ENCODE data around the gene SLC35G4.
A peak's percentile ranks its signal among the peaks of the same experiment; 100 is the strongest.
"Not testable (repeated sequence)": the region's sequence is repeated elsewhere in the genome, so short reads cannot be mapped to it uniquely, and the experiment has no call there.

Gene SLC35G4

DNA sequence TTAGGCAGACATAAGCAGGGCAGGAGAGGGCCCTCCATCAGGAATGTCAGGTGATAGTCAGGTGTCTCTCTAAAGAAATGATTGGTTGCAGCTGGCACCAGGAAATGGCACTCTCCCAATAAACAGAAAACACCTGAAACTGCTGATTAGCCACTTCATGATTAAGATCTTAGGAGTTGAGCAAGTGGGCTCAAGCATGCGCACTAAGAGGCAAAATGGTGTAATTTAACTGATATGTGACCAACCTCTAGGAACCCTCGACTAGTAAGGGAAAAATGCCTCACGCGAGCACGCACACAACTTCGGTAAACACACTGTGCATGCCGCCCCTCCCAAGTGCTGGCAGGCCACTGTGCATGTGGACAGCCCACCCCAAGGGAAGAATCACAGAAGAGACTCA, 23.8 kb upstream of the SLC35G4 start:
- TF ChIP-seq, protein P1, sequence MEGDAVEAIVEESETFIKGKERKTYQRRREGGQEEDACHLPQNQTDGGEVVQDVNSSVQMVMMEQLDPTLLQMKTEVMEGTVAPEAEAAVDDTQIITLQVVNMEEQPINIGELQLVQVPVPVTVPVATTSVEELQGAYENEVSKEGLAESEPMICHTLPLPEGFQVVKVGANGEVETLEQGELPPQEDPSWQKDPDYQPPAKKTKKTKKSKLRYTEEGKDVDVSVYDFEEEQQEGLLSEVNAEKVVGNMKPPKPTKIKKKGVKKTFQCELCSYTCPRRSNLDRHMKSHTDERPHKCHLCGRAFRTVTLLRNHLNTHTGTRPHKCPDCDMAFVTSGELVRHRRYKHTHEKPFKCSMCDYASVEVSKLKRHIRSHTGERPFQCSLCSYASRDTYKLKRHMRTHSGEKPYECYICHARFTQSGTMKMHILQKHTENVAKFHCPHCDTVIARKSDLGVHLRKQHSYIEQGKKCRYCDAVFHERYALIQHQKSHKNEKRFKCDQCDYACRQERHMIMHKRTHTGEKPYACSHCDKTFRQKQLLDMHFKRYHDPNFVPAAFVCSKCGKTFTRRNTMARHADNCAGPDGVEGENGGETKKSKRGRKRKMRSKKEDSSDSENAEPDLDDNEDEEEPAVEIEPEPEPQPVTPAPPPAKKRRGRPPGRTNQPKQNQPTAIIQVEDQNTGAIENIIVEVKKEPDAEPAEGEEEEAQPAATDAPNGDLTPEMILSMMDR (IDR thresholded peaks at IDR 0.05; ENCODE audit: extremely low read depth, insufficient read depth, missing control alignments) = no peak
- no peak for DNase-seq (ENCODE audit: low spot score)
- in situ Hi-C loops (cut with MboI; ENCODE audit: low pct_unique_long_range_greater_than_20kb, low sequenced_read_pairs, unreplicated experiment) = no loop called here

DNA sequence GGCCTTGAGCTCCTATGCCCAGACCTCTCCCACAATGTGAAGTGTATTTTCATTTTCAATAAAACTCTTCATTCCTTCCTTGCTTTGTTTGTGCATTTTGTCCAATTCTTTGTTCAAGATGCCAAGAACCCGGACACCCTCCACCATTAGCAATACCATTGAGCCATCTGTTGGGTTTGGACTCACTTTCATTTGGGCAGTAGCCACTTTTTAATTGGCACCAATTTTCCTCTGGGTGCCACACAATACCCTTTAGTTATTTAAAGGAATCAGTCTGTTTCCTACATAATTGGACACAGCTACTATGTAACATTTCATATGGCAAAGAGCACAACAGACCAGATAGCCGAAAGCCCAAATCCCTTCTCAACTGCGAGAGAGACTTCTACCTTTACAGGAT, 22.5 kb upstream of the SLC35G4 start:
- TF ChIP-seq, protein P1 (IDR thresholded peaks at IDR 0.05; ENCODE audit: extremely low read depth, insufficient read depth, missing control alignments) = no peak
- in situ Hi-C loops (cut with MboI; ENCODE audit: low pct_unique_long_range_greater_than_20kb, low sequenced_read_pairs, unreplicated experiment) = no loop called here

DNA sequence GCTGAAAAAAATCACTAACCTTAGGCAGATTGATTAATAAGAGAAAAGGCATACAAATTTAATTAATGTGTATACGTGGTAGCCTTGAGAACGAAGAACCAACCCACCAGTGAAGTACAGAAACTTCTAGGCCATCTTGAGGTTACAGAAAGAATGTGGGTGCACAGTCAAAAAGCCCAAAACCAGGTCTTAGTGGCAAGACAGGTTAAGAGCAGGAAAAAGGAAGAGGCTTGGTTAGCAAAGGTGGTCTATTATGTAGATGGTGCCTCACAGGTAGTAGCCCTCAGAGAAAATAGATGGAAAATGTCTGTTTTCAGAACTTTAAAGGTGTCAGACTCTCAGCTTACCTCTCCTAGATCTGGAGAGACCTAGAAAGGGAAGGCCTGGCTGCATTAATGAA, 22.0 kb upstream of the SLC35G4 start:
- in situ Hi-C loops (cut with MboI; ENCODE audit: low pct_unique_long_range_greater_than_20kb, low sequenced_read_pairs, unreplicated experiment) = no loop called here
- no peak for DNase-seq (ENCODE audit: low spot score)
- TF ChIP-seq, protein P1 (IDR thresholded peaks at IDR 0.05; ENCODE audit: extremely low read depth, insufficient read depth, missing control alignments) = no peak

More for the DNA sequence above, 22.5 kb upstream of the SLC35G4 start:
- DNase-seq (ENCODE audit: low spot score) = no peak

DNA sequence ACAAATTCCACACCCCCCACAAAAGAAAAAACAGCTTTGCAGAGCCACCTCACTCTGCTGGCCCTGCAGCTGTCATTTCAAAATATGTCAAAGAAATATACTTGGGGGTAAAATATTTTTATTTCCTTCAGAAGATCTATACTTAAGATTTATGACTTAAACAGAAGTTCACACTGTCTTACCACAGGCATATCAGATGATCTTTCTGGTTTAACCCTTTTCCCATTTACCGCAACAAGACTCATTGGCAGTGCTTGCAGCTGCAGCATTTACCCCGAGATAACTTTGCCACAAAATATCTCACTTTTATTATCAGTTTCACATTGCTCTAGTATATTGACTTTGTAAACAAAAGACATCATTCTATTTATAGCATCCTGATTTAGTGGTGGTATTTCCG, 21.6 kb upstream of the SLC35G4 start:
- TF ChIP-seq, protein P1 (IDR thresholded peaks at IDR 0.05; ENCODE audit: extremely low read depth, insufficient read depth, missing control alignments) = no peak
- no peak for DNase-seq (ENCODE audit: low spot score)
- in situ Hi-C loops (cut with MboI; ENCODE audit: low pct_unique_long_range_greater_than_20kb, low sequenced_read_pairs, unreplicated experiment) = no loop called here

DNA sequence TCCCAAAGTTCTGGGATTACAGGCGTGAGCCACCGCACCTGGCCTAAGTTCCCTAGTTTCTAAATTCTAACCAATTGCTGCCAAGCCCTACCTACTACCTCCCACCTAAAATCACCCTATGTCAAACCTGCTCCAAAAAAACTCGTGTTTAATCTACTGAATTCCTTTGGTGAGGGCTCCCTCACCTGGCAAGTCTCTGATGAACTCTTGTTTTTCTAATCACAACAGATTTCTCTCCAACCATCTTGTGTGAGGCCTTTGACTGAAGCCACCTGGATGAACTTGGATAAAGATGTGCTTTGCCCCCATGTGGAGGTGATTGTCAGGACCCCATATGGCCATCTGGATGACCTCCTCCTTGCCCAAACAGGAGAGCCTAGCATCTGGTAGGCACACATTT, 17.4 kb upstream of the SLC35G4 start:
- TF ChIP-seq, protein P1 (IDR thresholded peaks at IDR 0.05; ENCODE audit: extremely low read depth, insufficient read depth, missing control alignments) = peak; percentile 8
- in situ Hi-C loops (cut with MboI; ENCODE audit: low pct_unique_long_range_greater_than_20kb, low sequenced_read_pairs, unreplicated experiment) = no loop called here
- DNase-seq (ENCODE audit: low spot score) = no peak

DNA sequence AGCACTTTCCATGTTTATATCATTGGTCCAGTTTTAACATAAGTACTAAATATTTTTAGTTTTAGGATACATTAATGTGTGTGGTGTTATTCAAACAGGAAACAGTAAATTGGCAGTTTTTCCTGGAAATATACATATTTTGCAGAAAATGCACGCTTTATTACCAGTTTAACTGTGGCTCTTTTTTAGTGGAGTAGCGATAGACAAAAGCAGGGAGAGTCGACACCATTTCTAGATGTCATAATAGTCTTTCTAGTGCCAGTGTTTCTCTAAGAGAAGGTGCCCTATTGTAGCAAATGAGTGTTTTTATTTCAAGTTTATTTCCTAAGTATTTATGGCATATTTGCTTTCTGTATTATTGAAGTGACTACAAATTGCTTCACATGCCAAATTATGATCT, 9.1 kb upstream of the SLC35G4 start:
- in situ Hi-C loops (cut with MboI; ENCODE audit: low pct_unique_long_range_greater_than_20kb, low sequenced_read_pairs, unreplicated experiment) = no loop called here
- TF ChIP-seq, protein P1 (IDR thresholded peaks at IDR 0.05; ENCODE audit: extremely low read depth, insufficient read depth, missing control alignments) = no peak
- DNase-seq (ENCODE audit: low spot score) = no peak

DNA sequence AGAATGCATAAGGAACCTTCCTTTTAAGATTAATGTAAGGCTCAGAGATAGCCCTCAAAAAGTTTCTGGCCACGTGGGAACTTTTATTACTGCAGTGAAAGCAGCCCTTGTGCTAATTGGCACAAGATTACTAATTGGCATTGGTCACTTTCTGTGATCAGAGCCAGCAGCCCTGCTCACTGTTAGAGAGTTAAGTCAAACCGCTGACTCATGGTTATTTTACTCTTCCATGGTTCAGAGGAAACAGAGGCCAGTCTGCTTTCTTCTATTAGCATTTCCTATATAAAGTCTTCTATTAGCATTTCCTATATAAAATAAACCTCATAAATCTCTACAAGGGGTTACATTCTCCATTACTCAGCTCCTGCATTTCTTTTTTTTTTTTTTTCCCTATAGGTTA, 1.5 kb upstream of the SLC35G4 start:
- in situ Hi-C loops (cut with MboI; ENCODE audit: low pct_unique_long_range_greater_than_20kb, low sequenced_read_pairs, unreplicated experiment) = no loop called here
- no peak for DNase-seq (ENCODE audit: low spot score)
- TF ChIP-seq, protein P1 (IDR thresholded peaks at IDR 0.05; ENCODE audit: extremely low read depth, insufficient read depth, missing control alignments) = no peak

DNA sequence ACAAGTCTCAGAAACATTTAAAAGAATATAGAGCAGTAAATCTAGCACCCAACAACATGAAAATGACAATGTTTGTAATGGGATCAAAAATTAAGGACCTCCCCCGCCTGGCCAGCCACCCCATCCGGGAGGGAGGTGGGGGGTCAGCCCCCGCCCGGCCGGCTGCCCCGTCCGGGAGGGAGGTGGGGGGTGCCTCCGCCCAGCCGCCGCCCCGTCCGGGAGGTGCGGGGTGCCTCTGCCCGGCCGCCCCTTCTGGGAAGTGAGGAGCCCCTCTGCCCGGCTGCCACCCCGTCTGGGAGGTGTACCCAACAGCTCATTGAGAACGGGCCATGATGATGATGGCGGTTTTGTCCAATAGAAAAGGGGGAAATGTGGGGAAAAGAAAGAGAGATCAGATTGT, 778 bp upstream of the SLC35G4 start:
- DNase-seq (ENCODE audit: low spot score); in situ Hi-C loops (cut with MboI; ENCODE audit: low pct_unique_long_range_greater_than_20kb, low sequenced_read_pairs, unreplicated experiment): not testable (repeated sequence)

DNA sequence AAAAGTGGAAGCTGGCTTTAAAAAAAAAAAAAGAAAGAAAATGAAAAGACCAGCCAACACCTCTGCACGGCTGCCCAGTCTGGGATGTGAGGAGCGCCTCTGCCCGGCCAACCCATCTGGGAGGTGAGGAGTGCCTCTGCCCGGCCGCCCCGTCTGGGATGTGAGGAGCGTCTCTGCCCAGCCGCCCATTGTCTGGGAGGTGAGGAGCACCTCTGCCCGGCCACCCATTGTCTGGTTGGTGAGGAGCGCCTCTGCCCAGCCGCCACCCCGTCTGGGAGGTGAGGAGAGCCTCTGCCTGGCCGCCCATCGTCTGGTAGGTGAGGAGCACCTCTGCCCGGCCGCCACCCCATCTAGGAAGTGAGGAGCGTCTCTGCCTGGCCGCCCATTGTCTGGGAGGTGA, 3.7 kb downstream of the SLC35G4 start:
- DNase-seq (ENCODE audit: low spot score); in situ Hi-C loops (cut with MboI; ENCODE audit: low pct_unique_long_range_greater_than_20kb, low sequenced_read_pairs, unreplicated experiment): not testable (repeated sequence)

DNA sequence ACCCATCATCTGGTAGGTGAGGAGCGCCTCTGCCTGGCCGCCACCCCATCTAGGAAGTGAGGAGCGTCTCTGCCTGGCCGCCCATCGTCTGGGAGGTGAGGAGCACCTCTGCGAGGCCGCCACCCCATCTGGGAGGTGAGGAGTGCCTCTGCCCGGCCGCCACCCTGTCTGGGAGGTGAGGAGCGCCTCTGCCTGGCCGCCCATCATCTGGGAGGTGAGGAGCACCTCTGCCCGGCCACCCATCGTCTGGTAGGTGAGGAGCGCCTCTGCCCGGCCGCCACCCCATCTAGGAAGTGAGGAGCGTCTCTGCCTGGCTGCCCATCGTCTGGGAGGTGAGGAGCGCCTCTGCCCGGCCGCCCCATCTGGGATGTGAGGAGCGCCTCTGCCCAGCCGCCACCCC, 4.2 kb downstream of the SLC35G4 start:
- in situ Hi-C loops (cut with MboI; ENCODE audit: low pct_unique_long_range_greater_than_20kb, low sequenced_read_pairs, unreplicated experiment); DNase-seq (ENCODE audit: low spot score): not testable (repeated sequence)
